Glutamatergic neuron (in vitro differentiated cells): ENCODE measurements around the gene CNIH3. TPM values are rescaled to one million over a fixed set of nuclear protein-coding genes. Genes with fewer than 3 reads are reported as not detected.

ENCODE experiments used
- DNase-seq: peaks from one replicate; pipeline ENCODE4 v3.0.0; 2022
- H3K27ac Mint-ChIP-seq: one replicate; pipeline ENCODE4 v1.8.0; 2020; ENCODE audit warnings: mild to moderate bottlenecking, mixed read lengths, inconsistent platforms; ENCODE audit not compliant: unreplicated experiment
- H3K27me3 Mint-ChIP-seq: one replicate; pipeline ENCODE4 v1.8.0; 2020; ENCODE audit warnings: mild to moderate bottlenecking, moderate library complexity, mixed read lengths, inconsistent platforms; ENCODE audit not compliant: unreplicated experiment
- H3K36me3 Mint-ChIP-seq: one replicate; pipeline ENCODE4 v1.8.0; 2020; ENCODE audit warnings: mild to moderate bottlenecking, mixed read lengths, inconsistent platforms; ENCODE audit not compliant: unreplicated experiment
- H3K4me1 Mint-ChIP-seq: one replicate; pipeline ENCODE4 v1.8.0; 2020; ENCODE audit warnings: mild to moderate bottlenecking, low read depth, mixed read lengths, inconsistent platforms; ENCODE audit not compliant: unreplicated experiment
- H3K4me3 Mint-ChIP-seq: one replicate; pipeline ENCODE4 v1.8.0; 2020; ENCODE audit warnings: mild to moderate bottlenecking, mixed read lengths, inconsistent platforms; ENCODE audit not compliant: unreplicated experiment
- H3K9me3 Mint-ChIP-seq: one replicate; pipeline ENCODE4 v1.8.0; 2020; ENCODE audit warnings: mild to moderate bottlenecking, moderate library complexity, mixed read lengths, inconsistent platforms; ENCODE audit not compliant: unreplicated experiment
- CTCF ChIP-seq: fragments of 200-600 bp; sonication (generic); IDR thresholded peaks from one replicate; pipeline ENCODE4 v1.5.0; 2021; ENCODE audit not compliant: partially characterized antibody, unreplicated experiment
- total RNA-seq: library from RNA; stranded (reverse); fragmentation: NEBNext Ultra II Directional; extraction: Animal tissue kit (Norgen Biotek cat#: 25700); gene quantifications from one replicate; pipeline ENCODE4 v1.2.1, GENCODE V29; 2021; ENCODE audit not compliant: unreplicated experiment

CNIH3 gene
- total RNA-seq, 1 donor from 2014 or later: 4.4 TPM

GRCh38 chr1:224620105-224620504 lies 4.0 kb downstream of the CNIH3 start:
- Mint-ChIP-seq H3K4me1 (peaks cover 6% of the 10 kb centered on the region), H3K4me3 (no peak overlapping the region), H3K36me3 (peaks cover 30% of the 10 kb centered on the region), H3K27ac (no peak overlapping the region), H3K9me3 (peaks cover 12% of the 10 kb centered on the region), H3K27me3 (peaks cover 30% of the 10 kb centered on the region)
- no peak for DNase-seq
- TF ChIP-seq CTCF: no peak

- TF ChIP-seq CTCF: no peak
- no peak for DNase-seq
- peaks cover 9% of the 10 kb centered on the region for H3K9me3 Mint-ChIP-seq
- no peak overlapping the region for H3K4me3 Mint-ChIP-seq
- H3K27ac Mint-ChIP-seq: no peak overlapping the region
- peaks cover 26% of the 10 kb centered on the region for H3K36me3 Mint-ChIP-seq
- H3K4me1 Mint-ChIP-seq: peaks cover 6% of the 10 kb centered on the region
- H3K27me3 Mint-ChIP-seq: peaks cover 21% of the 10 kb centered on the region
These were observed 5.9 kb downstream of the CNIH3 start for GRCh38 chr1:224621813-224622682.

GRCh38 chr1:224622831-224623230 lies 6.7 kb downstream of the CNIH3 start:
- no peak for TF ChIP-seq CTCF

GRCh38 chr1:224623310-224623714 lies 7.2 kb downstream of the CNIH3 start:
- TF ChIP-seq CTCF: no peak
- Mint-ChIP-seq H3K27me3 (peaks cover 14% of the 10 kb centered on the region), H3K9me3 (peaks cover 7% of the 10 kb centered on the region), H3K4me1 (peaks cover 4% of the 10 kb centered on the region), H3K36me3 (peaks cover 26% of the 10 kb centered on the region), H3K4me3 (no peak overlapping the region), H3K27ac (no peak overlapping the region)
- DNase-seq: no peak

More at GRCh38 chr1:224622831-224623230, 6.7 kb downstream of the CNIH3 start:
- Mint-ChIP-seq H3K4me3 (no peak overlapping the region), H3K4me1 (peaks cover 6% of the 10 kb centered on the region), H3K36me3 (peaks cover 26% of the 10 kb centered on the region), H3K27ac (no peak overlapping the region), H3K27me3 (peaks cover 17% of the 10 kb centered on the region), H3K9me3 (peaks cover 7% of the 10 kb centered on the region)
- DNase-seq: no peak

- TF ChIP-seq CTCF: no peak
- peaks cover 3% of the 10 kb centered on the region for H3K4me1 Mint-ChIP-seq
These were observed 7.7 kb downstream of the CNIH3 start for GRCh38 chr1:224623743-224624333.

More at GRCh38 chr1:224623743-224624333, 7.7 kb downstream of the CNIH3 start:
- Mint-ChIP-seq H3K9me3 (peaks cover 7% of the 10 kb centered on the region), H3K27ac (no peak overlapping the region), H3K4me3 (no peak overlapping the region), H3K36me3 (peaks cover 26% of the 10 kb centered on the region), H3K27me3 (peaks cover 10% of the 10 kb centered on the region)
- DNase-seq: no peak
